Measurements from ENCODE around the gene IMMP2L.
"Not testable (repeated sequence)": the region's sequence is repeated elsewhere in the genome, so short reads cannot be mapped to it uniquely, and the experiment has no call there.

Gene IMMP2L

DNA sequence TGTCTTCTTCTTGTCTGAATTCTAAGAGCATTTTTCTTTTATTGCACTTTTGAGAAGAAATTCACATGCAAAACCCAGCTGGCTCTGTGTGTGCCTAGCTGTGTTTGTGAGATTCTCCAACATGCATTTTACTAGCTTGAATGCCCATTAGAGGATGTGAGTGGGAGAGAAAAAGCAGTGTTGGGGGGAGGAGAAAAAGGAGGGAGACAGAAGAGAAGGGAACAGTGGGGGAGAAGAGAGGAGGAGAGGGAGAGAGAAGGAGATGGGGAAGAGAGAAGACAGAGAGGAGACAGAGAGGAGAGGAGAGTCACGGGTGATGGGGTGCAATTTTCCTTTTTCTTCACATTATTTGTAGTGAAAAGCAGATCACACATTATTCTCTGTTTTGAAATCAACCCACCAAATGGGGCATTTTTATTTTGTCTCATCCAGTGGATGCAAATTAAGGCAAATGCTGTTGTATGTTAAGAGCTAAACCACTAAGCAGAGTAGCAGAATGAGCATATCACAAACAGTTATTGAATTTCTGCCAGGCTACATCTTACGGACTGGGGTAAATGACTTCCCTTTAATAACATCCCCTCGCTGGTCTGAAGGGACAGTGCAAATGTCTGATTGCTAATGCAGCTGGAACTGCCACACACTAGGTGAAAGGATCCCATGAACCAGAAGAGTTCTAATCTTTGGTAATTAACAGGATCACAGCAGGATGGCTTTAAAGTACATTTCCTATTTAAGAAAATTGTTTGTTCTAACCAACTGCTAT, 470.5 kb downstream of the IMMP2L start:
- no peak for DNase-seq

DNA sequence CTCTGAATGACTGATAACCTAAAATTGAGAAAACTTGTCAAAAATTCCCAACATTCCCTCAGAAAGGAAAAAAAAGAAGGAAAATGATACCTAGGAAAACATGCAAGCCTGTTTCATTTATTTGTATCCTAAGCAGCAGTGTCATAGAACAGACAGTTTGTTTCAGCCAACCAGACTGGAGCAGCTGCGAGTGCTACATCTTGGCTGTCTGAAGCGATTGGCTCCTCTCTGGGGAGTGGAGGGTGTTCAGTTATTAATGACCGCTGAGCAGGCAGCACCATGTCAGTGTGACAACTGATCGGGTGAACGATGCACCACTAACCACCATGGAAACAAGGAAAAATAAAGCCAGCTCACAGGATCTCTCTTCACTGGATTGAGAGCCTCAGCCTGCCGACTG, 471.4 kb downstream of the IMMP2L start, which contains the start of gene LRRN3:
TSS of gene LRRN3 (plus strand) at position 282 of the 400 bp plus-strand sequence. CDS start 31,646 bp downstream, outside the sequence.
- DNase-seq, result peak; percentile 38

DNA sequence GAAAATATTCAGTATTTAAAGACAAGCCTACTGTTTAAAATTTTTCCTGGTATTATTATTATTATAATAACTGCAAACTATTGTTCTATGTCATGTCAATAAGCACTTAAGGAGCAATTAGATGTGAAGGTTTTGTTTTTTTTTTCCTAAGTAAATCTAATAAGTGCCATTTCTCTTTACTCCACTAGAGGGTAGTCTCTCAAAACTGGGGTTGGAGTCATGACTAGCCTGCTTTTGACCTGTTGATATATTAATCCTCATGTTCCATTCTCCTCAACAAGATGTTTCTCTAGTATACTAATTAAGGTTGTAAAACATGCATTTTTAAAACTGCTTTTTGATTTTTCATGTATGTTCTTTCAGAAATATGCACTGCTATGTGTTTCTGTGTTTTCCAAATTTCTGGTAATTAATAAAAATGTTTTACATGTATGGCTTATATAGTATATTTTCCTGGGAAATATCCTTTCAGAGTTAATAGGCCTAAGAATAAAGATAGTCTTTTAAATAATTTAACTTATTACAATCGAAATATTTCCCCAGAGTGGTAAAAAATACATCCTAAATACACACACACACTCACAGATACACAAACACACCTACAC, 472.4 kb downstream of the IMMP2L start:
- DNase-seq, result no peak

DNA sequence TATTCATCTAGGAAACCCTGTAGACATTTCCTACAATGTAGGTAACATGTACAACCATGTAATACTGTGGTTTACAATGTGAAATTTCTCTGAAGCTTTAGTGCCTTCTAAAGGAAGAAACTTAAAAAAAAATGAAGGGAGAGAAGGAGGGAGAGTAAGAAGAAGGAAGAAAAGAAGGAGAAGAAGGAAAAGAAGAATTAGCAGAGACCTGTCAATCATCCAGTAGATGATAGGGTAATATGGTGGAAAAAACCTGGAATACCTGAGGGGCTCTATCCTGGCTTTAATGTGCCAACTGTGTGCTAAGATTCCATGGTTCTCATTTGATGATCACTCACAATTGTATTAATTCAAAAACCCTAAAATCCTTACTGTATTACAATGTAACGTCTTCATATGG, 474.0 kb downstream of the IMMP2L start:
- no peak for DNase-seq

DNA sequence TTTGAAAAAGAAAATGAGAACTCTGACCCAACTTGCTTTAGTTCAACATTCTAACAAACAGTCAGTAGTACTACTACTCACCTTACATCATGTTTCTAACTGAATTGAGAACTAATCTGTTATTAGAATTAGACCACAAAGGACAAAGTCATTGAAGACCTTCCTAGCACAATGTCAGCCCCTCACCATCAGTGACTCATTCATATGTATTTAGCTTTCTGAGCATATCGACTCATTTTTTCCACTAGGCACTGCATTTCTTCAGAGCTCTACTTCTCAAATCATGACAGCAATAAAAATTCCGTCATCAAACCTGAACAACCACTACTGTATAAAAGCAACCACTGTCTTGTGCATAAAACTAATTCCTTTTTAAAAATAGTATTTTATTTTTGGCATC, 475.8 kb downstream of the IMMP2L start:
- DNase-seq, result no peak

DNA sequence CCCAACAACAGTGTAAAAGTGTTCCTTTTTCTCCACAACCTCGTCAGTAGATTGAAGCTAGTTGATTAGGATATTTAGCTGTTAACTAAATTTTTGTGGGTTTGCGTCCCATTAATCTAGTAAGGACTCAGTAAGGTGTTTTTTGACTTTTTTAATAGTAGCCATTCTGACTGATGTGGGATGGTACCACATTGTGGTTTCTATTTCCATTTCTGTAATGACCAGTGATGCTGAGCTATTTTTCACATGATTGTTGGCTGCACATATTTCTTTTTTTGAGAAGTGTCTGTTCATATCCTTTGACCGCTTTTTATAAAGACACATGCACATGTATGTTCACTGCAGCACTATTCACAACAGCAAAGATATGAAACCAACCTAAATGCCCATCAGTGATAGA, 476.9 kb downstream of the IMMP2L start:
- DNase-seq, result no peak

DNA sequence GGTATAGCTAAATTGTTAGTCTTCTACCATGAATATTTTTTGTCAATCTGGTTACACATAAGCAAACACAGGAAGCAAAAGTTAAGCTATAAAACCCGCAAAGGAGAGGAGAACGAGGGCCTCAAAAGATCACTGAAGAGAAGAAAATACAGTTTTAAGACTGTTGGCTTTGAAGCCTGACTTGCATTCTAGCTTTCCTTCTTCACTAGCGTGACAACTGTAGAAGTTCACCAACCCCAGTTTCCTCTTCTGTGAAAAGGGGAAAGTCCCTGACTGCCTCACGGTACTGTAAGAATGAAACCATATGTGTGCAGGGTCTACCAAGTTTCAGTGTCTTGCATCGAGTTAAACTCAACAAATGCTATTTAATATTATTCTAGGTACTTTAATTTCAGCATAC, 478.9 kb downstream of the IMMP2L start:
- DNase-seq, result peak; percentile 21

DNA sequence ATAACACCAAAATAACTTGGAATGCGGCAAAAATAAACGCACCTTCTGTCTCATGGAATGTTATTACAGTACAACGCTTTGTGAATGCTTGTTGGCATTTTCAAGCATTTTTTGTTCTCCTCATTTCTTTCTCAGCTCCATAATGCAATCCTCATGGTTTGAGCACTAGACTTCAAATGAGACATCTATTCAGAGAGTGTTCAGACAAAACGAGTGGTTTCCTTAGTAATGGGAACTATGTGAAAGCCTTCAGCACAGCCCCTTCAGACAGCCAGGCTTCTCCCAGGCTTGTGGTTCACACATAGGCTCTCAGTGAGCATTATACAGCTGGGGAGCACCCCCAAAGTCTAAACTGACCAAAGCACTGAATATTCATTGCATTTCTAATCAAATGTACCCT, 479.9 kb downstream of the IMMP2L start:
- no peak for DNase-seq

DNA sequence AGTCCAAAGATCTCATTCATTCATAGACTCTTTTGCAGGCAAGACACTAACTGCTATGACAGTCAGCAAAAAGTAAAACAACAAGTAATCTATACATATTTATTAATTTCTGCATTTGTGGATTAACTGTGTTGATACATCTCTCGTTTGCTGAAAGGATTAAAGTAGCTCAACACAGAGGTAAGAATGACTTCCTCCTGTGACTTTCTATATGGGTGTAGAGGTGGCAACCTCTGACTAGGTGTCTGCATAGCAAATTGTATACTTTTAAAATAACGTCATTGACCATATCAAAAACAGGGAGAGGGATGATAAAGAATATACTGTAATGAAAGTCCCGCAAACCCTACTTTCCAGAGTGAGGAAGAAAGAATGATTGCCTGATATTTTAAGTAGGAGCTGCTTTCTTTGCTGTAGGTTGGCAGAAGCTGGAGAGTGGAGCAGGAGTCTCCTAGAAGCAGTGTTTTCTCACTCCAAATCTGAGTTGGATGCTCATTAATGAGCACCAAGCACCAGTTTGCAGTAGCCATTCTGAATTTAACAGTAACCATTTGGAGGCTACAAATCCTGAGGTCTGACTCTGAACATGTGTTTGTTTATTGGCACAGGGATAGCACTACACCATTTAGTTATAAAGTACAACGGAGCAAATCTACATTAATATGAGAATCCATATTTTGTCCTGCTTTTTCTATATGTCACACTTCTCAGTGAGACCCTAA, 480.6 kb downstream of the IMMP2L start:
- no peak for DNase-seq

DNA sequence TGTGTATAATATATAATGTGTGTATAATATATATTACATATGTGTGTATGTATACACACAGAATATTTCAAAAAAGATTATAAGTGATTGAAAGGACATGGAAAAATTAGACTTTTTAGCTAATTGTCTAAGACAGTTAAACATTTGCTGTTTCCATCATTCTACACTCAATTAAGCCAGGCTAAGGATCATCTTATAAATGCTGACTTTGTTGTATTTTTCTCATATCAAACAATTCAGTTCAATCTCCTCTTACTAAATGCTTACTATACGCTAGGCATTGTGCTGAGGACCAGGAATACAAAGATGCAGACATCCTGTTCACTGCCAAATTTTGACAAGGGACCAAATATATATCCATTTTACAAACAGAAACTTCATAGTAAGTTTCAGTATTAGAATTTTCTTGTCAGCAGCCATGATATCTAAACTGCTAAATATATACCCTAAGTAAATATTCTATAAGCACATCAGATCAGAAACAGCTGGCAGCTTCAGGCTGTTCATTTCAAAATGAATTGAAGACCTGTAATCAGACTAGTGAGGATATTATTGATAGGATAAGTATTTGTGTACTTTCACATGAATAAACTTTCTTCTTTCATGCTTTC, 481.7 kb downstream of the IMMP2L start:
- DNase-seq, result no peak

DNA sequence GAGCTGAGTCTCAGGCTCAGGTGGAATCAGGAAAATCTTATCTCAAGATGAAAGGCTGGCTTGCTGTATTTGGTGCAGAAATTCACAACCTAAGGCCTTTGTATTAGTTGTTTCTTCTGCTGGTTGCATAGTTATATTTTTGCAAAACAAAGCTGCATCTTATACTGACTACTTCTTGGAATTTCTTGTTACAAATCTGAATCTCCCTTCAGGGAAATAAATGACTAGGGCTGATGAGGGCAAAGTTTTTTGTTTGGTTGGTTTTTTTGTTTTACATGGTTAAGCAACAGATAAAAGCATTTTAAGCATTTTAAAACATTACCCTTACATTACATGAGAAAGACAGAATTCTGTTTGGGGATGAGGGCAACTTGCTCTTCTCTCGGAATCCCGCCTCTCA, 485.3 kb downstream of the IMMP2L start:
- DNase-seq, result no peak

DNA sequence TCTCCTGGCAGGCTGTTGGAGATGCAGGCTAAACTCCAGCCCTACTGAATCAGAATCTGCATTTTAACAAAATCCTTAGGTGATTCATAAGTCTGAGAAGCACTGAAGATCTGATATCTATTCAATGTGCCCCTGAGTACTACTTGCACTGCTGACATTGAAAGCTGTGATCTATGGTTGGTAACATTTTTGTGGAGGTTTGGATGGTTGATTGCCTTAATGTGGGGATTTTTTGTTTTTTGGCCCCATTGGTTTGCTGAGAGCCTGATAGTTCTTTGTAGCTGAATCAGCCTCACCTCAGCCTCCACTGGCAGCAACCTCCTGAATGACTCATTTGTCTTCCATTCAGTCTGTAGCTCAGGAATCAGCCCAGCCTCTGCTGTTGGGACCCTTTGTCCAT, 486.1 kb downstream of the IMMP2L start:
- peak; percentile 41 for DNase-seq

DNA sequence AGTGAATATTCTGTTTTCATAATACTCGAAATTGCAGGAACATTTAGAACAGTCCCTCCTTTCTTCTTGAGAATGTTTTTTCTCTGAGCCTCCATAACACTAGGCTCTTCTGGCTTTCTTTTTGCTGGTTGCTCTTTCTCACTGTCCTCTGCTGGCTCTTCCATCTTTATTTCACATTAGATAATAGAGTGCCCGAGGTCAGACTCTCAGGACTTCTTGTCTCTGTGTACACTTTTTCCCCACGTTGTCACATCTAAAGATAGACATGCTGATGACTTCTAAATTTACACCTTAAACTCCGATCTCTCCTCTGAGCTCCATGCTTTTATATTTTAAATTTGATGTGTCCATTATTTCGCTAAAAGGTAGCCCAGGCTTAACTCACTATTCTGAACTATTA, 486.8 kb downstream of the IMMP2L start:
- DNase-seq, result no peak

DNA sequence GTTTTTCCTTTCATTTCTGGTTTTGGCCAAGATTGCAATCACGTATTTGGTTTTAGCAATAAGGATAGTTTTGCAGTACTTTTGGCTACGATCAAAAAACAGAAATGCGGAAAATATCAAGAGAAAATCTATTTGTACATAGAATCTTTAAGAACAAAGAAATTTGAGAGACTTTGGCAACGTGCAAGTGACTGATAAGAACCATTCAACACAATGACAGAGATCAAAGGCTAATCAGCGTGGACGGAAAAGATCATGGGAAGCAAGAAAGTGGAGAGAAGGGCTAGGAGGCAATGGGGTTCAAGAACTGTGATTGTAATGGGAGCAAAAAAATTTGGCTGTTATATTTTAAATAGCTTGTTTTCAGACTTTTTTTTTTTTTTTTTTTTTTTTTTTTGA, 487.5 kb downstream of the IMMP2L start:
- no peak for DNase-seq

DNA sequence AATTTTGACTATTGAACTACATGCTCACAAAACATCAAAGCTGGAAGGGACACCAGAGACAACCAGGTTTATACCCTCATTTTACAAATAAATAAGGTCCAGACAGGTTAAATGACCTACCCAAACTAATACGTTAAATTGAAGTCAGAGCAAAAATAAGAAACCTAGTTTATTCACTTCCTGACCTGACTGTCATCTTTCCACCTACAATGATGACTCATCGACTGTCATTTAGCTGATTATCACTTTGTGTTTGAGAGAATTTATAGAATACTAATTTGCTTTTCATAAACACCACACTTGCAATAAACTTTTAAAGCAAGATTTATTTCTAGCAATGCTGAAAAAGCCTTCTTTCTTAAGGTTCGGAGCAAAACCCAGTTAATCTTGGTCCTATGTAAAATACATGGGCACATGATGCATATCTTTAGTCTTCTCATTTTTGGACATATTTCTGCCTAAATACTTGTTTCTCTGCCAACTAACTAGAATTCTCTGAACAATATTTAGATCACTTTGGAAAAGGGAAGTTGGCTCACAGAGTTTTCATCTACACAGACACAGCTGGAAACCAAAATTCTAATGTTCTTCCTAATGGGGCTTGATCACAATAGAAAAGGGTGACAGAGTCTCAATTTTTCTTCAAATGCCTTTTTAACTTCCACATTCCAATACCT, 488.1 kb downstream of the IMMP2L start:
- DNase-seq, result no peak

DNA sequence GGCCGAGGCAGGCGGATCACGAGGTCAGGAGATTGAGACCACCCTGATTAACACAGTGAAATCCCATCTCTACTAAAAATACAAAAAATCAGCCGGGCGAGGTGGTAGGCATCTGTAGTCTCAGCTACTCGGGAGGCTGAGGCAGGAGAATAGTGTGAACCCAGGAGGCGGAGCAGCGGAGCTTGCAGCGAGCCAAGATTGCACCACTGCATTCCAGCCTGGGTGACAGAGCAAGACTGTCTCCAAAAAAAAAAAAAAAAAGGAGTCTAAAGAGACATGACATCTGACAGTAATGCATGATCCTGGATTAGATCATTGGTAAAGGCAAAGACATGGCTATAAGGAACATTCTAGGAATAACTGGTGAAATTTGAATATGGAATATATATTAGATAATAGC, 489.6 kb downstream of the IMMP2L start:
- not testable (repeated sequence) for DNase-seq

DNA sequence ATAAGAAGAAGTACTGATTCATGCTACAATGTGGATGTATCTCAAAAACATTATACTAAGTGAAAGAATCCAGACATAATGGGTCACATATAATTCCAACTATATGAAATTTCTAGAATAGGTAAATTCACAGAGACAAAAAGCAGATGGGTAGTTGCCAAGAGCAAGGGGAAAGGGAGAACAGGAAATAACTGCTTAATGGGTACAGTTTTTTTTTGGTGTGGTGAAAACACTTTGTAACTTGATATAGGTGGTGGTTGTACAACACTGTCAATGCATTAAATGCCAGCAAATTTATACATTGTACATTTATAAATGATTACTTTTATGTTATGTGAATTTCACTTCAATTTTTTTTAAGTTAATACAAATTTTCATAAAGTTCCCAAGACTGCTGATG, 490.7 kb downstream of the IMMP2L start:
- DNase-seq, result no peak

DNA sequence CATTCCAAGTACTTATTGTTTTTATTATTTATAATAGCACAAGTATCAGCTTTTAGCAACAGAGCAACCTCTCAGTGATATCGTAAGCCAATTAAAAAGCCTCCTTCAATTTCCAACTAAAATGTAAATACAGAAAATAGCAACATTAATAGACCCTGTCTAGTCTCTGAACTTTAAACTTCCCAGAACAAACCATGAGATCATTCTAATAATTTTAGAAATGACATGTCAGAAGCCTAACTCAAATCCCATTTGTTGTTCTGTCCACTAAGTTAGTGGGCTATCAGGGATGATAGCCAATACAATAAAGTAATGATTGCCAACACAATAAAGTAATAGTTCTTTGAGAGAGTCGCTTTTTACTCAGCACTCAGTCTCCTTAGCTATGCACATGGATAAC, 493.7 kb downstream of the IMMP2L start:
- no peak for DNase-seq

DNA sequence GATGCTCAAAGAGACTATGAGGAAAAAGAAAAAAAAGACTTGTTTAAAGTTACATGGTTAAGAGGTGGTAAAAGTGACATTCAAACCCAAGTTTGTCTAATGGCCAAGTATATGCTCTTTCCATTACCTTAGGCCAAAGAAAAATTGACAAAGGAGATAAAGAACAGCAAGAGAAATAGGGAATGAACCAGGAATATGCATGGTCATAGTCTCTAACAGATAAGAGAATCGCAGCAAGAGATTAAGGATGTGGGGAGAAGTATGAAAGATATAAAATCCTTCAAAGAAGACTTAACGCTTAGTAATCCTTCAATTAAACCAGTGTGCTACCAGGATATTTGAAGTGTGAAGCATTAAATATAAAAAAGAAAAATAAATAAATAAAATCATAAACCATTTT, 494.6 kb downstream of the IMMP2L start:
- DNase-seq, result no peak

DNA sequence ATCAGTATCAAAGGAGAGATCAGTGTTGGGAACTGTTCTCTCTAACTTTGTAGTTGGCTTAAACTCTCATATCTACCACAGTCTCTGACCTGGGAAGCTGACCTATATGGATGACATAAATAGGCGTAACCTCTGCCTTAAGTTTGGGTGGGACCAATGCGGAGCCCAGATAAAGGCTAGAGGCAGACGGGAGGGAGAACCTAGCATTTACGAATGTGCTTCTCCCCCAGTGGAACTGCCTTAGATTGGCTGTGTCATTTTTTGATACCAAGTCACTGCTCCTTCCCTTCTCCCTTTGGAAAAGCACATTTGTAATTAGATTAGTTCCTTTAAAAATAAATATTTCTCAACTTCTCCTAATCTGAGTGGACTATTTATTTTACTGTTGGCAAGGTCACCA, 495.0 kb downstream of the IMMP2L start:
- DNase-seq, result no peak

DNA sequence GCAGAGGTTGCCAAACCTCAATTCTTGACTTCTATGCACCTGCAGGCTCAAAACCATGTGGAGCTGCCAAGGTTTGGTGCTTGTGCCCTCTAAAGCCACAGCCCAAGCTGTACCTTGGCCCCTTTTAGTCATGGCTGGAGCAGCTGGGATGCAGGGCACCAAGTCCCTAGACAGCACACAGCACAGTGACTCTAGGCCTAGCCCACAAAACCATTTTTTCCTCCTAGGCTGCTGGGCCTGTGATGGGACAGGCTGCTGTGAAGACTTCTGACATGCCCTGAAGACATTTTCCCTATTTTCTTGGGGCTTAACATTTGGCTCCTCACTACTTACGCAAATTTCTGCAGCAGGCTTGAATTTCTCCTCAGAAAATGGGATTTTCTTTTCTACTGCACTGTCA, 499.1 kb downstream of the IMMP2L start:
- DNase-seq, result no peak

DNA sequence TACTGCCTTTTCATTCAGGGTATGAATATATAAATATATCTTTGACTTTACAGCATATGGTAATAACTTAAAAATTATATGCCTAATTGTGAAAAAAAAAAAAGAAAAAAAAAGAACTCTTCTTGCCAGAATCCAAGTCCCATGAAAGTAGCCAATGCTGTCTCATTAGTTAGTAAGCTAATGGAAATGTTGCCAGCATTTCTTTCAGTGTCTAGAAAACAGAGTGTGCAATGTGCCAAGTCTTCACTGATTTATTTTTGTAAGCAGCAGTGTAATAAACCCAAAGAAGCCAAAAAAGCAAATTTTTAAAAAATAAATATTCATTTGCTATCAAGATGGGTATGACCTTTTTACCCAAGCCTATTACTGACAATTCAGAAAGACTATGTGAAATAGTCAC, 502.5 kb downstream of the IMMP2L start:
- no peak for DNase-seq

DNA sequence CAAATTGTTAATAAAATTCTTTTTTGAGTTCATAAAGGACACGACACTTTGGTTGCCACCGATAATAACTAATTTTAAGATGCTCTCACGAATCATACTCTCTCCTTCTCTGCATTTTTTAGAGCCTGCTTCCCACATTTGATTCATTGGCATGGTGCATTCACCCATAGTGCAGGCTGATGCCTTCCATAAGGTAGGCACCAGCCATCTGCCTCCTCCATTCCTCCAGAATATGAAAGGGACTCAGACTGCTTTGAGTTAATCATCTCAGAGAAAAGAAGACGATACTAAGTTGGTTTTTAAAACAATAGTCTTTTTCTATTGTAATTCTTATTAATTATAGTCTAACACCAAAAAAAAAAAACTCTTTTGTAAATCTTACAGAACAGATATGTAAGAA, 505.2 kb downstream of the IMMP2L start:
- no peak for DNase-seq

Measured in activated CD8-positive, alpha-beta memory T cell treated with anti-CD3 and anti-CD28 coated beads, Interleukin-2, amount 50 U/mL, for 4 hours (primary cell).